ENCODE results near the gene ANTXRL. TPM values are rescaled to one million over a fixed set of nuclear protein-coding genes. Genes with fewer than 3 reads are reported as not detected.
"Not testable (repeated sequence)": the region's sequence is repeated elsewhere in the genome, so short reads cannot be mapped to it uniquely, and the experiment has no call there.

The ANTXRL gene
- total RNA-seq, 1 experiment from 2014 or later, result not detected

- intact Hi-C loops (cut with micrococcal nuclease; ENCODE audit: unreplicated experiment), result no loop called here
- CTCF ChIA-PET, result no interaction called here
- H3K27me3 Mint-ChIP-seq (ENCODE audit: unreplicated experiment), result peaks cover 76% of the 10 kb centered on the region
- TF ChIP-seq, protein P1, sequence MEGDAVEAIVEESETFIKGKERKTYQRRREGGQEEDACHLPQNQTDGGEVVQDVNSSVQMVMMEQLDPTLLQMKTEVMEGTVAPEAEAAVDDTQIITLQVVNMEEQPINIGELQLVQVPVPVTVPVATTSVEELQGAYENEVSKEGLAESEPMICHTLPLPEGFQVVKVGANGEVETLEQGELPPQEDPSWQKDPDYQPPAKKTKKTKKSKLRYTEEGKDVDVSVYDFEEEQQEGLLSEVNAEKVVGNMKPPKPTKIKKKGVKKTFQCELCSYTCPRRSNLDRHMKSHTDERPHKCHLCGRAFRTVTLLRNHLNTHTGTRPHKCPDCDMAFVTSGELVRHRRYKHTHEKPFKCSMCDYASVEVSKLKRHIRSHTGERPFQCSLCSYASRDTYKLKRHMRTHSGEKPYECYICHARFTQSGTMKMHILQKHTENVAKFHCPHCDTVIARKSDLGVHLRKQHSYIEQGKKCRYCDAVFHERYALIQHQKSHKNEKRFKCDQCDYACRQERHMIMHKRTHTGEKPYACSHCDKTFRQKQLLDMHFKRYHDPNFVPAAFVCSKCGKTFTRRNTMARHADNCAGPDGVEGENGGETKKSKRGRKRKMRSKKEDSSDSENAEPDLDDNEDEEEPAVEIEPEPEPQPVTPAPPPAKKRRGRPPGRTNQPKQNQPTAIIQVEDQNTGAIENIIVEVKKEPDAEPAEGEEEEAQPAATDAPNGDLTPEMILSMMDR (IDR thresholded peaks at IDR 0.05; ENCODE audit: unreplicated experiment), result no peak
- H3K4me3 Mint-ChIP-seq (ENCODE audit: low read depth, unreplicated experiment), result no peak overlapping the region
- no peaks in the 10 kb centered on the region for H3K36me3 Mint-ChIP-seq (ENCODE audit: insufficient read depth, unreplicated experiment)
- H3K9me3 Mint-ChIP-seq (ENCODE audit: low read depth, unreplicated experiment), result no peaks in the 10 kb centered on the region
- no peak overlapping the region for H3K27ac Mint-ChIP-seq (ENCODE audit: unreplicated experiment)
- DNase-seq, result no peak
- no peaks in the 10 kb centered on the region for H3K4me1 Mint-ChIP-seq (ENCODE audit: low read depth, unreplicated experiment)
- no TSS peak for BruUV-seq (replicated peaks)
Measured at GRCh38 chr10:46247808-46248569, 38.8 kb upstream of the ANTXRL start.

GRCh38 chr10:46248651-46249146 lies 38.1 kb upstream of the ANTXRL start:
- Mint-ChIP-seq H3K4me3 (ENCODE audit: low read depth, unreplicated experiment) (no peak overlapping the region), H3K9me3 (ENCODE audit: low read depth, unreplicated experiment) (no peaks in the 10 kb centered on the region), H3K27ac (ENCODE audit: unreplicated experiment) (no peak overlapping the region), H3K36me3 (ENCODE audit: insufficient read depth, unreplicated experiment) (no peaks in the 10 kb centered on the region), H3K4me1 (ENCODE audit: low read depth, unreplicated experiment) (no peaks in the 10 kb centered on the region), H3K27me3 (ENCODE audit: unreplicated experiment) (peaks cover 76% of the 10 kb centered on the region)
- no peak for DNase-seq
- intact Hi-C loops (cut with micrococcal nuclease; ENCODE audit: unreplicated experiment), result no loop called here
- no TSS peak for BruUV-seq (replicated peaks)
- CTCF ChIA-PET, result no interaction called here
- TF ChIP-seq, protein P1 (IDR thresholded peaks at IDR 0.05; ENCODE audit: unreplicated experiment), result no peak

DNA sequence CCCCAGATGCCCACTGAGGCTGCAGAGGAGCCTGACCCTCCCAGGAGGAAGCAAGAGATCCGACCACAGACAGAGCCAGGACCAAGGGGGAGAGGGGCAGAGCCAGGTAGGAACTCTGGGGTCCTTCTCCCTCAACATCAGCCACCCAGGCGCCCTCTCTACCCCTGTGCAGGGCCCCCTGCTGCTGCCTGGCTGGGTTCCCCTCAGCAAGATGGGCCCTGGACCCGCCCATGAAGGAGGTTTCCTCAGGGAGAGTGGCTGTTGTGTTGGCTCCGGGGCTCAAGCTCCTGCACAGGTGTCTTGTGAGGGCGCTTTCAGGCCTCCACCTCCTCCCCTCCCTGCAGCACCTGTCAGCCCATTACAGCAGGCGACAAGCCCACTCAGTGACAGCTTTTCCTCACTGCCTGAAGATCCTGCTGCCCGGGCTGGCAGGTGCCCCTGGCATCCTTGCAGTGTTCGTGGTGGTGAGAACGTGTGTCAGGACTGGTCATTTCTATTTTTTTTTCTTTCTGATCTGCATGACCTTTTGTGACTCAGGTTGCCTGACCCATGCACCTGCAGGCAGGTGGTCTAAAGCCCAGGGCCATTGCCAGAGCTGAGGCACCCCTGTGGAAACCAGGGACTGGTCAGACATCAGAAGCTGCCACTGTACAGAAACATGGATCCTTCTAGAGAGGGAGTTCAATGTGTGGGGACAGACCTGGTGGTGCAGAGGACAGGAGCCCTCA lies 37.0 kb upstream of the ANTXRL start:
- H3K9me3 Mint-ChIP-seq (ENCODE audit: low read depth, unreplicated experiment); DNase-seq; H3K36me3 Mint-ChIP-seq (ENCODE audit: insufficient read depth, unreplicated experiment); CTCF ChIA-PET; H3K27ac Mint-ChIP-seq (ENCODE audit: unreplicated experiment); H3K4me1 Mint-ChIP-seq (ENCODE audit: low read depth, unreplicated experiment); H3K4me3 Mint-ChIP-seq (ENCODE audit: low read depth, unreplicated experiment); BruUV-seq (replicated peaks): not testable (repeated sequence)
- intact Hi-C loops (cut with micrococcal nuclease; ENCODE audit: unreplicated experiment), result loop anchor here (10.0 kb wide), 1 partner anchor 1015 kb away; no protein-coding TSS in a partner anchor
- H3K27me3 Mint-ChIP-seq (ENCODE audit: unreplicated experiment), result peaks cover 73% of the 10 kb centered on the region

DNA sequence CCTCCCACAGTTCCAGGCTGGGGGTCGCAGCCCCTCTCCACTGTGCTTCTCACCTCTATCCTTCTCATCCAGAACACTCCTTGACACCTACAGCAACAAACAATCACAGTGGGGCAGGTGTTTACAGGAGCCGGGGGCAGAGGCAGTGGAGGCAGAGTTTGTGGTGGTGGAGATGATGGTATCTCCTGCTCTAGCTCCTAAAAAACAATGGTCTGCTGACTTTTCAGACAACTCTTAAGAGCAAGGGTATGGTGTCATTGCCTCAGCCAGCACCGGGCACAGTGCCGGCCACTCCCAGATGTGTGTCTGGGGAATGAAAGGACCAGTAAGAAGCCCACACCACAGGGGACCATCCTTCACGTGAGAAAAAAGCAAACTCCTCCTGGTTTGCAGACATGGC lies 36.3 kb upstream of the ANTXRL start:
- no peaks in the 10 kb centered on the region for H3K9me3 Mint-ChIP-seq (ENCODE audit: low read depth, unreplicated experiment)
- TF ChIP-seq, protein P1 (IDR thresholded peaks at IDR 0.05; ENCODE audit: unreplicated experiment), result no peak
- CTCF ChIA-PET, result no interaction called here
- no TSS peak for BruUV-seq (replicated peaks)
- no peak for DNase-seq
- no peaks in the 10 kb centered on the region for H3K36me3 Mint-ChIP-seq (ENCODE audit: insufficient read depth, unreplicated experiment)
- H3K27me3 Mint-ChIP-seq (ENCODE audit: unreplicated experiment), result peaks cover 72% of the 10 kb centered on the region
- no peak overlapping the region for H3K27ac Mint-ChIP-seq (ENCODE audit: unreplicated experiment)
- intact Hi-C loops (cut with micrococcal nuclease; ENCODE audit: unreplicated experiment), result loop anchor here (10.0 kb wide), 1 partner anchor 1016 kb away; no protein-coding TSS in a partner anchor
- no peak overlapping the region for H3K4me3 Mint-ChIP-seq (ENCODE audit: low read depth, unreplicated experiment)
- H3K4me1 Mint-ChIP-seq (ENCODE audit: low read depth, unreplicated experiment), result no peaks in the 10 kb centered on the region
